SU-DHL-6 (cell line): Measurements from ENCODE around the gene SPNS1.

Experiments used
- EZH2phosphoT487 ChIP-seq: fragments of 200-600 bp; sonication (generic), shearing (Covaris generic); conservative IDR thresholded peaks from 2 replicates; pipeline ENCODE4 v1.6.1; 2018; ENCODE audit warnings: mild to moderate bottlenecking, antibody characterized with exemption, low read length, moderate library complexity, mixed read lengths
- TF ChIP-seq, protein P1 (sequence below): fragments of 200-600 bp; sonication (generic); IDR thresholded peaks from one replicate; pipeline ENCODE4 v1.5.1; 2017; ENCODE audit warnings: antibody characterized with exemption, mild to moderate bottlenecking, low read length, moderate library complexity; ENCODE audit not compliant: insufficient read depth, poor library complexity, severe bottlenecking

DNA sequence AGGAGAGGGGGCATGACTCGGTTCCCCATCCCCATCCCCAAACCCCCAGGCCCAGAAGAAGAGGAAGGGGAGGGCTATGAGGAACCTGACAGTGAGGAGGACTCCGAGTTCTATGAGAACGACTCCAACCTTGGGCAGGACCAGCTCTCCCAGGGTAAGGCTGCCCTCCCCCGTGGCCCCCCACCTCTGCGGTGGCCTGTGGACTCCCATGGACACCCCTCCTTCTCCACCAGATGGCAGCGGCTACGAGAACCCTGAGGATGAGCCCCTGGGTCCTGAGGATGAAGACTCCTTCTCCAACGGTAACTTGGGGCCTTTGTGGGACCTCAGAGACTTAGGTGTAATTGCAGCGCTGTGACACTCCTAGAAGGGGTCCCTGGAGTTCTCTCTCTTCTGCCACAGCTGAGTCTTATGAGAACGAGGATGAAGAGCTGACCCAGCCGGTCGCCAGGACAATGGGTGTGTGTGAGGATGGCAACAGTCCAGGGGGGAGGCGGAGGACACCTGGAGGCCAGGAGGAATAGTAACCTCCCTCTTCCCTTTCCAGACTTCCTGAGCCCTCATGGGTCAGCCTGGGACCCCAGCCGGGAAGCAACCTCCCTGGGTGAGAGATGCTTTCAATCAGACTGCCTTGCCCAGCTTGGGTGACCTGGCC lies 37.2 kb upstream of the SPNS1 start:
- TF ChIP-seq, protein P1, sequence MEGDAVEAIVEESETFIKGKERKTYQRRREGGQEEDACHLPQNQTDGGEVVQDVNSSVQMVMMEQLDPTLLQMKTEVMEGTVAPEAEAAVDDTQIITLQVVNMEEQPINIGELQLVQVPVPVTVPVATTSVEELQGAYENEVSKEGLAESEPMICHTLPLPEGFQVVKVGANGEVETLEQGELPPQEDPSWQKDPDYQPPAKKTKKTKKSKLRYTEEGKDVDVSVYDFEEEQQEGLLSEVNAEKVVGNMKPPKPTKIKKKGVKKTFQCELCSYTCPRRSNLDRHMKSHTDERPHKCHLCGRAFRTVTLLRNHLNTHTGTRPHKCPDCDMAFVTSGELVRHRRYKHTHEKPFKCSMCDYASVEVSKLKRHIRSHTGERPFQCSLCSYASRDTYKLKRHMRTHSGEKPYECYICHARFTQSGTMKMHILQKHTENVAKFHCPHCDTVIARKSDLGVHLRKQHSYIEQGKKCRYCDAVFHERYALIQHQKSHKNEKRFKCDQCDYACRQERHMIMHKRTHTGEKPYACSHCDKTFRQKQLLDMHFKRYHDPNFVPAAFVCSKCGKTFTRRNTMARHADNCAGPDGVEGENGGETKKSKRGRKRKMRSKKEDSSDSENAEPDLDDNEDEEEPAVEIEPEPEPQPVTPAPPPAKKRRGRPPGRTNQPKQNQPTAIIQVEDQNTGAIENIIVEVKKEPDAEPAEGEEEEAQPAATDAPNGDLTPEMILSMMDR = no peak
- no peak for TF ChIP-seq EZH2phosphoT487
